Thyroid gland (tissue), 4 donors: Measurements from ENCODE around the gene SMYD2. TPM values are rescaled to one million over a fixed set of nuclear protein-coding genes. Genes with fewer than 3 reads are reported as not detected.

ENCODE experiments used
- DNase-seq, 2 donors: peaks; one replicate each; pipeline ENCODE4 v3.0.0-alpha.2; 2019
- H3K27ac ChIP-seq, 3 donors: fragments of 200-600 bp; sonication (generic); 1 replicate in 2 of 3; 2 replicates in 1 of 3; pipeline ENCODE4 v1.5.1; 2016 to 2019; ENCODE audit warnings: mild to moderate bottlenecking in 1 of 3, moderate library complexity in 1 of 3
- H3K27me3 ChIP-seq: fragments of 200-600 bp; sonication (generic); one replicate; pipeline ENCODE4 v1.5.1; 2019
- H3K36me3 ChIP-seq, 2 donors: fragments of 200-600 bp; sonication (generic); one replicate each; pipeline ENCODE4 v1.5.1; 2016 to 2019
- H3K4me1 ChIP-seq, 2 donors: fragments of 200-600 bp; sonication (generic); one replicate each; pipeline ENCODE4 v1.5.1; 2017 to 2019
- H3K4me3 ChIP-seq, 3 donors: fragments of 200-600 bp; sonication (generic); replicated peaks in 1 of 3; 1 replicate in 2 of 3; 2 replicates in 1 of 3; pipeline ENCODE4 v1.5.1; 2016; ENCODE audit warnings: mild to moderate bottlenecking in 1 of 3
- H3K9me3 ChIP-seq: fragments of 200-600 bp; sonication (generic); one replicate; pipeline ENCODE4 v1.5.1; 2017
- CTCF ChIP-seq, 6 experiments: fragments of 200-600 bp in 3 of 6; fragments of 450-650 bp in 3 of 6; sonication (generic) in 3 of 6; IDR thresholded peaks; one replicate each; pipeline ENCODE4 v1.5.1; 2016 to 2019; ENCODE audit warnings: antibody characterized with exemption in 6 of 6, mild to moderate bottlenecking in 2 of 6, inconsistent platforms in 1 of 6, moderate library complexity in 1 of 6
- POLR2A ChIP-seq, 2 donors: fragments of 450-650 bp; IDR thresholded peaks; one replicate each; pipeline ENCODE4 v1.6.1; 2017; ENCODE audit warnings: antibody characterized with exemption in 2 of 2, mild to moderate bottlenecking in 2 of 2, moderate library complexity in 1 of 2
- WGBS, 2 donors: methylation state at CpG; one replicate each; pipeline ENCODE4 v1.1.5; 2017; 5-methylcytosine and 5-hydroxymethylcytosine counted together
- intact Hi-C: fragments of 100-400 bp; cut with DNase I; formaldehyde crosslinking; loops from one replicate; pipeline ENCODE4 v1.15.1; 2023
- total RNA-seq, 4 donors: library from RNA; depleted of rRNA; stranded (reverse); fragments of >200 nt; gene quantifications; one replicate each; pipeline ENCODE4 v1.2.3, GENCODE V29; 2016

SMYD2 gene
- total RNA-seq, 4 donors from 2014 or later, result 37.6 to 56.1 (median 44.5) TPM

DNA sequence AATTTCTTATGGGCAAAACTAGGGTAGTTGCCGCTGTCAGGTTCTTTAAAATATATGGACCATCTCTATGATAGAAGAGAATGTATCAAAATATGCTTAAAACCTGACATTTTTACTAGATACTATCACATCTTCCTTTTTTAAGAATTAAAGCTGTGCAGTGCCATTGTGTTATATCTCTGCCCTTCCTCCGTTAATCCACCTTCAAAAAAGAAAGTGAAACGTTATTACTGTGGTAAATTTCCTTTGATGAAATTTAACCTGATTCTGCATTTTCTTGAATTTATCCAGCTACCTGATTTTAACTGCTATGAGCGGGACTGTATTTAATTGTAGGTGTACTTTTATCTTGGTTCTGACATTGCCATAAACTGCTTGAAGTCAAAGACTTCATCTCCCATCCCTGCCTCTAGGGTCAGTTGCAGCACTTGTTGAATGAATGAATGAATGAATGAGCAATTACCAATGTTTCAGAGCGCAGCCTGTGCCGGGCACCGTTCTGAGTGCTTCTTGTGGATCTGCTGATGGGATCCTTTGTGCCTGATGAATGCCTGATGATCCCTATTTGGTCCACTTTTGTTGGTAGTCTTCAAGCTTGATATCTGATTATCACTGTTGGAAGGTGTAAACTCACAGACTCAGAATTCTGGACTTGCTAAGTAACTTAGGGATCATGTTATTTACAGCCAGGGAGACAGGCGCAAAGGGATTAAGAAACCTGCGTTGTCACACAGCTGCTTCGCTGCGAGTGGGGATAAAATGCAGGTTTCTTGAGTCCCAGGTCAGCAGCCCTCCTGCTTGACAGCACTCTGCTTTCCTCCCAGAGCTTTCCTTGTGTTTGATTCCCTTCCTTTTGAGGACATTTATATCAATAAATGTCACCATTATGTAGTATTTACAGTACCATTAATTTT is 30.1 kb downstream of the SMYD2 start:
- no peak overlapping the region for H3K4me3 ChIP-seq
- no peaks in the 10 kb centered on the region for H3K9me3 ChIP-seq
- no peaks in the 10 kb centered on the region for H3K36me3 ChIP-seq
- intact Hi-C loops, result no loop called here
- no peaks in the 10 kb centered on the region for H3K27me3 ChIP-seq
- H3K4me1 ChIP-seq, result no peaks in the 10 kb centered on the region
- WGBS, 2 donors, result 82 to 84% methylated on average over 11 of the region's 11 CpGs
- TF ChIP-seq CTCF (IDR thresholded peaks at IDR 0.05), result no peak
- no peak for TF ChIP-seq POLR2A (IDR thresholded peaks at IDR 0.05)
- DNase-seq, result no peak
- H3K27ac ChIP-seq, result no peak overlapping the region

GRCh38 chr1:214312530-214313051 is 31.6 kb downstream of the SMYD2 start:
- no peak for TF ChIP-seq POLR2A (IDR thresholded peaks at IDR 0.05)
- TF ChIP-seq CTCF (IDR thresholded peaks at IDR 0.05), result no peak
- no peak overlapping the region for H3K27ac ChIP-seq
- H3K27me3 ChIP-seq, result no peaks in the 10 kb centered on the region
- no peaks in the 10 kb centered on the region for H3K4me1 ChIP-seq
- WGBS, 2 donors, result 81 to 91% methylated on average over 10 of the region's 10 CpGs
- peak in 1 of 2 donors; percentile 14 for DNase-seq
- no peaks in the 10 kb centered on the region for H3K36me3 ChIP-seq
- H3K9me3 ChIP-seq, result no peaks in the 10 kb centered on the region
- intact Hi-C loops, result no loop called here
- H3K4me3 ChIP-seq, result no peak overlapping the region

DNA sequence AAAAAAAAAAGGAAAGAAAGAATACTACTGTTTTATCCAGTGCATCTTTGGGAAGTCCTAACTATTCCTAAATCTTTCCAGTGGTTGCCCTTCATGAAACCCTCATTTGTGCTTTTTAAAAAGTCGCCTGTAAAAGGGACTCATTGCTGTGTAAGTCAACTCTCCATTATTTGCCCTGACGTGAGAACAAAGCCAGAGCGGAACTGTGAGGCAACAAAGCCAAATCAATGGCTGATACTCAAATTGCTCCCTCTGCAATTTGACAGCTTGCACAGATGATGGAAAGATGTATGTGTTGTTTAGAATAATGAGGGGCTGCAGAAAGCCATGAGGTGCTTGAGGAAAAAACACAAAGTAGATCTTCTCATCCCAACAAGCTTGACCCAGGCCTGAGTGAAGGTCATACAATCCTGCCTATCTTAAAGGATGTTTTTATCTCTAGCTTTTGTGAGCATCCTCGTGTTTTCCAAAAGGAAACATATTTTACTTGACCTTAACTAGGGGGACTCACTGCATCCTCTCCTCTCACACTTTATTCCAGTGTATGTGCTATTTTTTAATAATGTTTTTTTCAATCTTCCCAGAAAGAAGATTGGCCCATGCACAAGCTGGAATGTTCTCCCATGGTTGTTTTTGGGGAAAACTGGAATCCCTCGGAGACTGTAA is 33.4 kb downstream of the SMYD2 start:
- no peak for DNase-seq
- TF ChIP-seq POLR2A (IDR thresholded peaks at IDR 0.05), result no peak
- no peak for TF ChIP-seq CTCF (IDR thresholded peaks at IDR 0.05)
- intact Hi-C loops, result no loop called here
- WGBS, 2 donors, result 87 to 90% methylated on average over 5 of the region's 5 CpGs
- no peaks in the 10 kb centered on the region for H3K9me3 ChIP-seq
- H3K4me3 ChIP-seq, result no peak overlapping the region
- no peaks in the 10 kb centered on the region for H3K36me3 ChIP-seq
- H3K27ac ChIP-seq, result no peak overlapping the region
- H3K27me3 ChIP-seq, result no peaks in the 10 kb centered on the region
- no peaks in the 10 kb centered on the region for H3K4me1 ChIP-seq

GRCh38 chr1:214316593-214316992 is 35.6 kb downstream of the SMYD2 start:
- Histone ChIP-seq H3K27ac (no peak overlapping the region), H3K36me3 (peaks cover 0 to 4% of the 10 kb centered on the region in 2 donors), H3K27me3 (no peaks in the 10 kb centered on the region), H3K4me3 (no peak overlapping the region), H3K9me3 (no peaks in the 10 kb centered on the region), H3K4me1 (no peaks in the 10 kb centered on the region)
- 83 to 94% methylated on average over 5 of the region's 5 CpGs for WGBS, 2 donors
- DNase-seq, result peak in 1 of 2 donors; percentile 24
- no peak for TF ChIP-seq CTCF (IDR thresholded peaks at IDR 0.05)
- no peak for TF ChIP-seq POLR2A (IDR thresholded peaks at IDR 0.05)
- intact Hi-C loops, result no loop called here

DNA sequence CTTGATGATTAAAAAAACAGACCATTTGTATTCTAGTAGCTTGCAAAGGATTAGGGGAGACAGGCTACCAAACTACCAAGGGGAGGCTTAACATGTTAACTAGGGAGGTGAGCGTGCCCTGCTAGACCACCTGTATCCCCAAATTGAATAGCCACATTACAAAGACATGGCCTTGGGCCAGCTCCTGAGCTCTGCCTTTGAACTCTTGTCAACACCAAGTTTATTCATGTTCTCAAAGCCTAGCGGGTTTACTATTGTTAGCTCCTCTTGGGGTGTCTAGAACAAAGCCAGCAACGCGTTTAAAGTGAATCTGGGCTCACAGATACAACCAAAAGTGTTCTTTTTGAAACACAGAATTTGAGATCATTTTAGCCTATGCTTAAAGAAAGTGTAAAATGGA is 36.3 kb downstream of the SMYD2 start:
- TF ChIP-seq CTCF (IDR thresholded peaks at IDR 0.05), result no peak
- TF ChIP-seq POLR2A (IDR thresholded peaks at IDR 0.05), result no peak
- Histone ChIP-seq H3K36me3 (peaks cover 0 to 4% of the 10 kb centered on the region in 2 donors), H3K4me3 (no peak overlapping the region), H3K9me3 (no peaks in the 10 kb centered on the region), H3K27me3 (no peaks in the 10 kb centered on the region), H3K4me1 (no peaks in the 10 kb centered on the region), H3K27ac (no peak overlapping the region)
- 69 to 75% methylated on average over 4 of the region's 4 CpGs for whole genome bisulfite sequencing, 2 donors
- intact Hi-C loops, result no loop called here
- DNase-seq, result no peak
